Fibroblast of the conjunctiva (primary cell): ENCODE measurements around the gene SNRNP25.

Source experiments
- DNase-seq: peaks from one replicate; pipeline ENCODE4 v3.0.0-alpha.2; 2010; ENCODE audit warnings: low read depth

The SNRNP25 gene

GRCh38 chr16:104928-105327 is 51.3 kb downstream of the SNRNP25 start:
- no peak for DNase-seq

- DNase-seq: no peak
Measured at GRCh38 chr16:105521-105920, 51.9 kb downstream of the SNRNP25 start.

- DNase-seq: peak; percentile 80
Measured at GRCh38 chr16:106623-107324, 53.1 kb downstream of the SNRNP25 start.
